Endothelial cell of umbilical vein (primary cell): Measurements from ENCODE around the gene EYS. TPM values are rescaled to one million over a fixed set of nuclear protein-coding genes. Genes with fewer than 3 reads are reported as not detected.

Source experiments
- BruUV-seq: library from RNA; stranded (reverse); fragments of 400-500 nt; replicated peaks from 2 replicates; lab custom pipeline; 2021; lab: Mats Ljungman, UMichigan
- CTCF ChIA-PET: fragments of 300-600, 350-600 bp; sonication (Branson Sonifier 250); formaldehyde crosslinking; loops from one replicate; lab custom pipeline; 2021; ENCODE audit warnings: antibody characterized with exemption, inconsistent platforms; lab: Charles Lee
- POLR2A ChIA-PET: fragments of 300-600, 350-600 bp; sonication (Branson Sonifier 250); formaldehyde crosslinking; loops from one replicate; lab custom pipeline; 2021; ENCODE audit warnings: antibody characterized with exemption, inconsistent platforms; lab: Charles Lee
- DNase-seq: peaks from one replicate; pipeline ENCODE4 v3.0.0-alpha.2; 2011; ENCODE audit warnings: low read depth, low spot score
- FAIRE-seq: peaks from 2 replicates; lab custom pipeline; 2011; peaks lifted over from hg19 to GRCh38; lab: Jason Lieb, UNC
- H2AFZ ChIP-seq: 2 replicates; pipeline ENCODE4 v1.6.0; 2012; ENCODE audit warnings: low read depth, low read length, control low read depth, inconsistent platforms
- H3K27ac ChIP-seq: 2 replicates; pipeline ENCODE4 v1.5.1; 2011; ENCODE audit warnings: low read depth, mild to moderate bottlenecking, control low read depth, low read length, moderate library complexity; ENCODE audit not compliant: insufficient read depth
- H3K27me3 ChIP-seq, 2 experiments: 2 replicates each; pipeline versions ENCODE4 v1.6.0 to v1.6.1; 2011; ENCODE audit warnings: low read length in 2 of 2, mixed read lengths in 1 of 2; ENCODE audit not compliant: control insufficient read depth in 2 of 2, insufficient read depth in 2 of 2
- H3K36me3 ChIP-seq, 2 experiments: 2 replicates in 1 of 2; 3 replicates in 1 of 2; pipeline ENCODE4 v1.5.1; 2011; ENCODE audit warnings: low read length in 2 of 2, mild to moderate bottlenecking in 1 of 2, moderate library complexity in 1 of 2; ENCODE audit not compliant: control insufficient read depth in 2 of 2, insufficient read depth in 2 of 2; ENCODE audit errors: extremely low read depth in 1 of 2
- H3K4me1 ChIP-seq: 3 replicates; pipeline ENCODE4 v1.5.1; 2011; ENCODE audit warnings: mild to moderate bottlenecking, low read length; ENCODE audit not compliant: control insufficient read depth, insufficient read depth; ENCODE audit errors: extremely low read depth
- H3K4me2 ChIP-seq: 2 replicates; pipeline ENCODE4 v1.6.1; 2011; ENCODE audit warnings: low read length, control low read depth, mixed read lengths; ENCODE audit not compliant: insufficient read depth
- H3K4me3 ChIP-seq, 3 experiments: fragments of 200-600 bp in 1 of 3; sonication (generic), shearing (Covaris generic) in 1 of 3; replicated peaks in 1 of 3; 2 replicates each; pipeline ENCODE4 v1.5.1; 2011 to 2016; ENCODE audit warnings: control low read depth in 3 of 3, low read length in 3 of 3, mild to moderate bottlenecking in 2 of 3, inconsistent platforms in 1 of 3, low read depth in 1 of 3, moderate library complexity in 1 of 3; ENCODE audit not compliant: insufficient read depth in 1 of 3
- H3K79me2 ChIP-seq: 2 replicates; pipeline ENCODE4 v1.6.0; 2012; ENCODE audit warnings: low read length, inconsistent platforms; ENCODE audit not compliant: control insufficient read depth, insufficient read depth
- H3K9ac ChIP-seq: replicated peaks from 2 replicates; pipeline ENCODE3; 2011; ENCODE audit warnings: low read length, control low read depth; ENCODE audit not compliant: insufficient read depth; ENCODE audit errors: extremely low read depth
- H3K9me1 ChIP-seq: replicated peaks from 3 replicates; pipeline ENCODE4 v1.6.0; 2011; ENCODE audit warnings: mild to moderate bottlenecking, low read length; ENCODE audit not compliant: control insufficient read depth, insufficient read depth; ENCODE audit errors: extremely low read depth
- H3K9me3 ChIP-seq: replicated peaks from 2 replicates; pipeline ENCODE4 v1.5.1; 2012; ENCODE audit warnings: low read length, inconsistent platforms; ENCODE audit not compliant: control insufficient read depth, insufficient read depth
- H4K20me1 ChIP-seq: replicated peaks from 2 replicates; pipeline ENCODE3; 2011; ENCODE audit warnings: mild to moderate bottlenecking, low read length; ENCODE audit not compliant: control insufficient read depth, insufficient read depth; ENCODE audit errors: extremely low read depth
- EZH2 ChIP-seq: IDR thresholded peaks from 2 replicates; pipeline ENCODE4 v1.6.1; 2012; ENCODE audit warnings: borderline replicate concordance, low read depth, mild to moderate bottlenecking, moderate library complexity, low read length, inconsistent platforms; ENCODE audit not compliant: severe bottlenecking
- FOS ChIP-seq: IDR thresholded peaks from 2 replicates; pipeline ENCODE4 v1.6.1; 2011; ENCODE audit warnings: mild to moderate bottlenecking, low read length, moderate library complexity, borderline replicate concordance; ENCODE audit not compliant: insufficient read depth
- GATA2 ChIP-seq: IDR thresholded peaks from 2 replicates; pipeline ENCODE4 v1.7.0; 2011; ENCODE audit warnings: low read depth, mild to moderate bottlenecking, moderate library complexity, mixed read lengths, low read length; ENCODE audit not compliant: insufficient read length, insufficient read depth
- JUN ChIP-seq: IDR thresholded peaks from 2 replicates; pipeline ENCODE4 v1.6.1; 2011; ENCODE audit warnings: borderline replicate concordance, low read depth; ENCODE audit not compliant: insufficient read length, insufficient read depth
- MYC ChIP-seq: IDR thresholded peaks from one replicate; pipeline ENCODE4 v1.6.1; 2011; ENCODE audit warnings: mild to moderate bottlenecking, low read depth, low read length
- POLR2A ChIP-seq: IDR thresholded peaks from 2 replicates; pipeline ENCODE4 v1.6.1; 2012; ENCODE audit warnings: low read depth, mild to moderate bottlenecking, control low read depth, low read length
- POLR2AphosphoS5 ChIP-seq: IDR thresholded peaks from 2 replicates; pipeline ENCODE4 v1.6.1; 2012; ENCODE audit warnings: low read depth, mild to moderate bottlenecking, control low read depth, low read length, moderate library complexity; ENCODE audit not compliant: insufficient read depth
- dilution Hi-C: fragments of 300-500 bp; cut with MboI; formaldehyde crosslinking; loops from one replicate; pipeline ENCODE4 v1.15.0; 2019; ENCODE audit warnings: low sequenced_read_pairs; ENCODE audit not compliant: extremely low pct_ligation_motif_present
- intact Hi-C: fragments of 100-400 bp; cut with micrococcal nuclease; formaldehyde crosslinking; loops from one replicate; pipeline ENCODE4 v1.10.0; 2022
- polyA plus RNA-seq, 4 experiments: library from polyadenylated mRNA; depleted of rRNA in 3 of 4; stranded (reverse) in 3 of 4; unstranded in 1 of 4; fragments of >200 nt; gene quantifications; 2 replicates each; pipeline versions ENCODE4 v1.2.1 to v1.2.3, GENCODE V29; 2011 to 2012; ENCODE audit warnings: missing spikeins in 1 of 4
- total RNA-seq: library from RNA; stranded (reverse); gene quantifications from 2 replicates; pipeline ENCODE4 v1.2.3, GENCODE V29; 2021
- TF ChIP-seq, protein P1 (sequence below): IDR thresholded peaks from 2 replicates; pipeline ENCODE4 v1.6.1; 2011; ENCODE audit not compliant: insufficient read depth, insufficient read length
- TF ChIP-seq, protein P2 (sequence below), 2 donors: IDR thresholded peaks; 1 replicate in 1 of 2; 2 replicates in 1 of 2; pipeline ENCODE4 v1.5.1; 2011; ENCODE audit warnings: low read length in 2 of 2, mild to moderate bottlenecking in 2 of 2, moderate library complexity in 2 of 2, control low read depth in 1 of 2, inconsistent platforms in 1 of 2, low read depth in 1 of 2; ENCODE audit not compliant: insufficient read depth in 1 of 2; ENCODE audit errors: extremely low read depth in 1 of 2

EYS gene
- total and polyA plus RNA-seq, 2 donors (not counting 3 experiments of a cell fraction or from before 2014, with no cell fraction given) = 0.01 to 0.27 TPM

DNA sequence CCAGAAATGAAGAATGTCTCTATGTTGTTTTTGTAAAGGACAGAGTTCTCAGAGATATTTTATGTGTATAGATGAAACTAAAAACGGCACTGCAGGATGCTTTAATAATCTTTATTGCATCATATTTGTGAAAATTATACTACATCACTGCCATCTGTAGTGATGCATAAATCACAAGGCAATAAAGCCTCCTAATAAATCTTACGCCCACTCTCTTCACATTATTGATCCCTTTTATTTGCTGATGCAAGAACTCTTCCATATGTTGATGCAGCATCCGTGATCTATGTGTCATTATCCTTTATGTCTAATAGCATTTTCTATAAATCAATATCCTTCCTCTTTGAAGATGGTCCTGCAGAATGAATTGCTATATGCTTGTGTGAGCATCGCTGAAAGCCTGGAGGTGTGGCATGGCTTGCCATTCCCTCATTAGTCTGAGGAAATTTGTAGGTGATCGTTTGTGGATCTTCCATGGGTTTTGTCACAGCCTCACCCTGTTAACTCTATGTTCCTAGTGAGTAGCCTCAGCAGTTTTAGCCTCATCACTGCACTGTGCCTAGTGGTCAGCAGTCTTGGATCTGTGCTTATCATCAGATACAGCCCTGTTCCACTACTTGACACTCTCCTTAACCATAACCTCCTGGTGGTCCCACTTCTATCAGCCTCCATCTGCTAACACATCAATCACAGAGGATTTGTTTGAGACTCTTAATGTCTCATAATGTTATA is 983.5 kb downstream of the EYS start:
- CTCF ChIA-PET = no interaction called here
- no TSS peak for BruUV-seq
- DNase-seq (no peak), FAIRE-seq (no peak)
- Histone ChIP-seq H3K9me1 (no peaks in the 10 kb centered on the region), H3K4me3 (no peak overlapping the region), H3K36me3 (no peaks in the 10 kb centered on the region), H2AFZ (no peak overlapping the region), H3K79me2 (no peaks in the 10 kb centered on the region), H3K27ac (no peak overlapping the region), H4K20me1 (no peaks in the 10 kb centered on the region), H3K9me3 (no peaks in the 10 kb centered on the region), H3K4me1 (no peaks in the 10 kb centered on the region), H3K9ac (no peak overlapping the region), H3K27me3 (no peaks in the 10 kb centered on the region), H3K4me2 (no peak overlapping the region)
- dilution Hi-C loops = no loop called here
- intact Hi-C loops = no loop called here
- POLR2A ChIA-PET = no interaction called here
- TF ChIP-seq FOS = no peak
- TF ChIP-seq, protein P1, sequence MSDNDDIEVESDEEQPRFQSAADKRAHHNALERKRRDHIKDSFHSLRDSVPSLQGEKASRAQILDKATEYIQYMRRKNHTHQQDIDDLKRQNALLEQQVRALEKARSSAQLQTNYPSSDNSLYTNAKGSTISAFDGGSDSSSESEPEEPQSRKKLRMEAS = no peak
- TF ChIP-seq POLR2AphosphoS5 = no peak
- TF ChIP-seq JUN = no peak
- TF ChIP-seq EZH2 = no peak
- TF ChIP-seq, protein P2, sequence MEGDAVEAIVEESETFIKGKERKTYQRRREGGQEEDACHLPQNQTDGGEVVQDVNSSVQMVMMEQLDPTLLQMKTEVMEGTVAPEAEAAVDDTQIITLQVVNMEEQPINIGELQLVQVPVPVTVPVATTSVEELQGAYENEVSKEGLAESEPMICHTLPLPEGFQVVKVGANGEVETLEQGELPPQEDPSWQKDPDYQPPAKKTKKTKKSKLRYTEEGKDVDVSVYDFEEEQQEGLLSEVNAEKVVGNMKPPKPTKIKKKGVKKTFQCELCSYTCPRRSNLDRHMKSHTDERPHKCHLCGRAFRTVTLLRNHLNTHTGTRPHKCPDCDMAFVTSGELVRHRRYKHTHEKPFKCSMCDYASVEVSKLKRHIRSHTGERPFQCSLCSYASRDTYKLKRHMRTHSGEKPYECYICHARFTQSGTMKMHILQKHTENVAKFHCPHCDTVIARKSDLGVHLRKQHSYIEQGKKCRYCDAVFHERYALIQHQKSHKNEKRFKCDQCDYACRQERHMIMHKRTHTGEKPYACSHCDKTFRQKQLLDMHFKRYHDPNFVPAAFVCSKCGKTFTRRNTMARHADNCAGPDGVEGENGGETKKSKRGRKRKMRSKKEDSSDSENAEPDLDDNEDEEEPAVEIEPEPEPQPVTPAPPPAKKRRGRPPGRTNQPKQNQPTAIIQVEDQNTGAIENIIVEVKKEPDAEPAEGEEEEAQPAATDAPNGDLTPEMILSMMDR (IDR thresholded peaks at IDR 0.05; ENCODE audit: extremely low read depth in 1 of 2, insufficient read depth in 1 of 2, low read depth in 1 of 2, low read length in 2 of 2) = no peak
- no peak for TF ChIP-seq MYC
- no peak for TF ChIP-seq POLR2A
- TF ChIP-seq GATA2 = no peak
